ENCODE data around the gene PNO1.

- TF ChIP-seq CTCF (IDR thresholded peaks at IDR 0.05) (no peak), POLR2A (IDR thresholded peaks at IDR 0.05) (no peak), POLR2AphosphoS5 (IDR thresholded peaks at IDR 0.05) (peak; percentile 82 to 97 (median 87))
These were observed at the start of gene PNO1 for GRCh38 chr2:68157402-68158133.
